Caco-2 (cell line): ENCODE measurements around the gene SNAP29. TPM values are rescaled to one million over a fixed set of nuclear protein-coding genes. Genes with fewer than 3 reads are reported as not detected.

Experiments
- BruUV-seq: library from RNA; stranded (reverse); fragments of 400-500 nt; replicated peaks from 2 replicates; lab custom pipeline; 2021; lab: Mats Ljungman, UMichigan
- CTCF ChIA-PET: fragments of 300-600 bp; sonication (Branson Sonifier 250); formaldehyde crosslinking; loops from one replicate; lab custom pipeline; 2022; ENCODE audit warnings: antibody characterized with exemption; lab: Charles Lee
- POLR2A ChIA-PET: fragments of 300-600 bp; sonication (Branson Sonifier 250); formaldehyde crosslinking; loops from one replicate; lab custom pipeline; 2022; ENCODE audit warnings: antibody characterized with exemption; lab: Charles Lee
- DNase-seq, 2 experiments: peaks; one replicate each; pipeline versions ENCODE4 v3.0.0 to v3.0.0-alpha.2; 2020 to 2022
- H3K27me3 ChIP-seq: replicated peaks from 2 replicates; pipeline ENCODE4 v1.6.0; 2011; ENCODE audit warnings: low read length; ENCODE audit not compliant: control insufficient read depth, insufficient read depth
- H3K36me3 ChIP-seq: 2 replicates; pipeline ENCODE4 v1.5.1; 2011; ENCODE audit warnings: low read length; ENCODE audit not compliant: control insufficient read depth, insufficient read depth
- H3K4me1 ChIP-seq: fragments of 250-450 bp; sonication (Bioruptor Pico); 2 replicates; pipeline ENCODE4 v1.5.1; 2020; ENCODE audit warnings: mild to moderate bottlenecking
- H3K4me3 ChIP-seq: 2 replicates; pipeline ENCODE4 v1.5.1; 2011; ENCODE audit warnings: low read depth, mild to moderate bottlenecking, control low read depth, low read length
- H3K9me3 ChIP-seq: fragments of 250-450 bp; sonication (Bioruptor Pico); 2 replicates; pipeline ENCODE4 v1.5.1; 2020; ENCODE audit warnings: mild to moderate bottlenecking, moderate library complexity
- H3K27ac Mint-ChIP-seq: one replicate; pipeline ENCODE4 v1.8.0; 2022; ENCODE audit warnings: mixed read lengths; ENCODE audit not compliant: unreplicated experiment
- H3K27me3 Mint-ChIP-seq: one replicate; pipeline ENCODE4 v1.8.0; 2022; ENCODE audit warnings: mixed read lengths; ENCODE audit not compliant: insufficient read depth, unreplicated experiment
- H3K36me3 Mint-ChIP-seq: one replicate; pipeline ENCODE4 v1.8.0; 2022; ENCODE audit warnings: mild to moderate bottlenecking, mixed read lengths; ENCODE audit not compliant: insufficient read depth, unreplicated experiment
- H3K4me1 Mint-ChIP-seq: one replicate; pipeline ENCODE4 v1.8.0; 2022; ENCODE audit warnings: low read depth, mixed read lengths; ENCODE audit not compliant: unreplicated experiment
- H3K4me3 Mint-ChIP-seq: one replicate; pipeline ENCODE4 v1.8.0; 2022; ENCODE audit warnings: mild to moderate bottlenecking, moderate library complexity, mixed read lengths; ENCODE audit not compliant: unreplicated experiment
- H3K9me3 Mint-ChIP-seq: one replicate; pipeline ENCODE4 v1.8.0; 2022; ENCODE audit warnings: mixed read lengths; ENCODE audit not compliant: unreplicated experiment
- CTCF ChIP-seq, 2 experiments: fragments of 200-600 bp in 1 of 2; IDR thresholded peaks; 1 replicate in 1 of 2; 2 replicates in 1 of 2; pipeline versions ENCODE4 v1.5.1 to v1.8.0; 2011 to 2022; ENCODE audit warnings: antibody characterized with exemption in 1 of 2, control low read depth in 1 of 2, inconsistent platforms in 1 of 2, low read depth in 1 of 2, low read length in 1 of 2, mild to moderate bottlenecking in 1 of 2, moderate library complexity in 1 of 2; ENCODE audit not compliant: insufficient read depth in 1 of 2, severe bottlenecking in 1 of 2, unreplicated experiment in 1 of 2
- intact Hi-C: fragments of 100-400 bp; cut with micrococcal nuclease; formaldehyde crosslinking; loops from one replicate; pipeline ENCODE4 v1.10.0; 2022; ENCODE audit not compliant: unreplicated experiment
- total RNA-seq: library from RNA; stranded (reverse); gene quantifications from 2 replicates; pipeline ENCODE4 v1.2.3, GENCODE V29; 2022

The SNAP29 gene
- total RNA-seq, 1 experiment from 2014 or later: 26.2 TPM

GRCh38 chr22:20940186-20940651 lies 81.4 kb downstream of the SNAP29 start:
- H3K27me3 Mint-ChIP-seq: no peaks in the 10 kb centered on the region
- no peak for DNase-seq
- POLR2A ChIA-PET: no interaction called here
- H3K36me3 ChIP-seq: no peaks in the 10 kb centered on the region
- no peaks in the 10 kb centered on the region for H3K27me3 ChIP-seq
- H3K9me3 Mint-ChIP-seq: no peaks in the 10 kb centered on the region
- no peaks in the 10 kb centered on the region for H3K9me3 ChIP-seq
- TF ChIP-seq CTCF (IDR thresholded peaks at IDR 0.05; ENCODE audit: insufficient read depth in 1 of 2, low read depth in 1 of 2, low read length in 1 of 2, severe bottlenecking in 1 of 2, unreplicated experiment in 1 of 2): no peak
- H3K4me3 Mint-ChIP-seq: no peak overlapping the region
- CTCF ChIA-PET: interaction anchor here (0.6 kb wide), 1 partner anchor 55 kb away, joined by 4 read pairs; no protein-coding TSS in a partner anchor
- H3K4me1 ChIP-seq: peaks cover 22% of the 10 kb centered on the region
- peaks cover 66% of the 10 kb centered on the region for H3K36me3 Mint-ChIP-seq
- H3K4me3 ChIP-seq: no peak overlapping the region
- BruUV-seq: no TSS peak
- intact Hi-C loops: no loop called here
- no peak overlapping the region for H3K27ac Mint-ChIP-seq
- H3K4me1 Mint-ChIP-seq: peaks cover 31% of the 10 kb centered on the region

Other genes starting within 250 kb of the SNAP29 start
- 1.3 and 1.5 TPM in 2 replicates for gene SERPIND1, start 84.9 kb upstream of the SNAP29 start, total RNA-seq
- gene PI4KA, start 196 bp upstream of the SNAP29 start, total RNA-seq: 66.9 and 67.2 TPM in 2 replicates
- gene CRKL, start 58.4 kb downstream of the SNAP29 start, total RNA-seq: 76.0 and 82.7 TPM in 2 replicates
- 0.73 and 3.0 TPM in 2 replicates for gene AIFM3, start 108.2 kb downstream of the SNAP29 start, total RNA-seq
- 37.2 and 41.3 TPM in 2 replicates for gene LZTR1, start 123.3 kb downstream of the SNAP29 start, total RNA-seq
- gene THAP7, start 143.1 kb downstream of the SNAP29 start, total RNA-seq: 29.1 and 30.6 TPM in 2 replicates
- 0.11 TPM in 1 of 2 replicates, not detected in the other for gene P2RX6, start 156.2 kb downstream of the SNAP29 start, total RNA-seq
- gene SLC7A4, start 173.6 kb downstream of the SNAP29 start, total RNA-seq: 1.9 and 2.1 TPM in 2 replicates
- gene LRRC74B, start 186.9 kb downstream of the SNAP29 start, total RNA-seq: not detected in 2 replicates